Astrocyte of the hippocampus (primary cell): ENCODE data around the gene PARVG.

Experiments
- DNase-seq: peaks from one replicate; pipeline ENCODE4 v3.0.0; 2011; ENCODE audit warnings: low read depth, low spot score

Gene PARVG

DNA sequence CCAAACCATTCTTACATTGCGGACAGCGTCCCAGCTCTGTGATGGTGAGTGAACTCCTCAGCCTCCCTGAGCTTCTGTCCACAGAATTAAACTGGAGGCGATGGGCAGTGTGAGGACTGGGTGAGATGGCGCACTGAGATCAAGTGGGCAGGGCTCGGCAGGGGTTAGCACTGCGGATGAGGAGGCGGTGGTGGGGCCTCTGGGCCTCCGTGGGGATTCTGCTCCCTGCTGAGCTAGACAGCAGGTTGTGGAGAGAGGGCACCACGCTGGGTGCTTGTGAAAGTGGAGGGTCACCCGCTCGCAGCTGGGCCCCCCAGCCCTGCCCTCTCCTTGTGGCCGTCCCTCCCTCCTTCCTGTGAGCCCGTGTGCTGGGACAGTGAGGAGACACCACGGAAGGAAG is 25.6 kb upstream of the PARVG start:
- no peak for DNase-seq

DNA sequence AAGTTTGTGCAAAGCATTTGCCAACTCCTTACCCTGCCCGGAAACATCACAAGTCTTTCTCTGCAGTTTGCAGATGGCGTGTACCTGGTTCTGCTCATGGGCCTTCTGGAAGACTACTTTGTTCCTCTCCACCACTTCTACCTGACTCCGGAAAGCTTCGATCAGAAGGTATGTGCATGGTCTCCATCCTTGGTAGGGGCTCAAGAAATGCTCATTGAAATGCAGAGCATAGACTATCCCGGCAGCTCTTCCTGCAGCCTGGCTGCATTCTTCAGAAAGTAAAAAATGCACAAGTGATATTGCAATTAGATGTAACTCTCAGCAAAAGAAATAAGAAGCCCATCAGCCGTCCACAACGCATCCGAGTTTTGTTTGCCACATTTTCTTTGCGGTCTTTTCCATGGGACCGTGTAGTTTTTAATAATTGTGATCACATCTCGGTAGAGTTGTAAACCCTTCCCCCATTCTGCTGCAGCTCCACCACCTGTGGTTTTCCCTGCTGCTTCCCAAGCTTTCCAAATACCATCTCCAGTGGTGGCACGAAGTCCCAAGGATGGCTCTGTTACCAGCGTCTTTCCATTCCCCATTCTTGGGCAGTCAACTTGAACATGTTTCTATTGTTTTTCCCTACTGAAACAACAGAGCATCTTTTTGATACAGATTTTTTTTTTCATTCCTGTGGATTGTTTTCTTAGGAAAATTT is 22.7 kb upstream of the PARVG start:
- no peak for DNase-seq

DNA sequence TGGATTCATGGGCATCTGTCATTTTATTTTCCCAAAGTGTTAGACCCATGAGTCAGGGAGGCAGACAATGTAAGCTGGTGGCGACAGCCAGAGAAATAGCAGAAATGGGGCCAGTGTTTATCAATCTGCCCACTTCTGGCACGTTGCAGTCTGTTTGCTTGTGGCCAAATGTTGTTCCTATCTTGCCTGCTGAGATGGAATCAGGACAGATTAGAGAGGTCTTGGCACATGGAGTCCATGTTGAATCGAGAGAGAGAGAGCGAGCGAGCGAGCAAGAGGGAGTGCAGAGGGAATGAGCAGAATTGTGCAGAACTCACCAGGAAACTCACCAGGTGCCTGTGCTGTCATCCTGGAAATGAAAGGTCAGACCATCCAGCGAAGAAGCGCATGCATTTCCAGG is 21.9 kb upstream of the PARVG start:
- peak; percentile 59 for DNase-seq

DNA sequence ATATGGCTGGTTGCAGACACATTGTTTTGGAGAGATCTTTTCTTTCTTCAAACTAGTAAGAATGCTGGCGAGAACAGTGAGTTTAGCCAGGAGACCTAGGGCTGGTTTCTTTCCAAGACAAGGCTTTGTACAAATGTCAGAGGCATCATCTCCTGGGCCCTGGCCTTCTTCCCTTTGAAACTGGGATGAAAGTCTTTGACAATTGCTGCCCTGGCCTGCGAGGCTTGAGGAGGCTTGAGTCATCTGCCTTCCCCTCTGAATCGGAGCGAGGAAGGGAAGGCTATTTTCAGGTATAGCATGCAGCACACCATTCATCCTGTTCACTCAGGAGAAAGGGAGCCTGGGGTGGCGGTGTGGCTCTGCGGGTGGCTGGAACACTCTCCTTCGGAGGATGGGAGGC is 21.5 kb upstream of the PARVG start:
- peak; percentile 53 for DNase-seq

DNA sequence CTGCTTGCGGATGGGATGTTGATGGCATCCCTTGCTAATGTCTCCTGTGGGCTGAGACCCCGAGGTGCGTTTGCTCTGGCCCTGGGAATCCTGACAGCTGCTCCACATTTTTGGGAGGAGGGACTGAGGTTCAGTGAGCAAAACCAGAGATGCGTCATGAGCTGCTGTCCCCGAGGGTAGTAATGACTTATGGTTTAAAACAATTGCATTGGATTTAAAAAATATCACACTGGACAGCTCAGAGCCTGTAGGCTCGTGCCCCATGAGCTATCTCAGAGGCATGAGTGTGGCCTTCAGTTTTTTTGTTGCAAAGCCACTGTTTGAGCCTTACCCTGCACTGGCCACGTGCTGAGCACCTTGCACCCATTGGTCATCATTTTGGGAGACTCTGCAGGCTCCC is 20.9 kb upstream of the PARVG start:
- DNase-seq = no peak

DNA sequence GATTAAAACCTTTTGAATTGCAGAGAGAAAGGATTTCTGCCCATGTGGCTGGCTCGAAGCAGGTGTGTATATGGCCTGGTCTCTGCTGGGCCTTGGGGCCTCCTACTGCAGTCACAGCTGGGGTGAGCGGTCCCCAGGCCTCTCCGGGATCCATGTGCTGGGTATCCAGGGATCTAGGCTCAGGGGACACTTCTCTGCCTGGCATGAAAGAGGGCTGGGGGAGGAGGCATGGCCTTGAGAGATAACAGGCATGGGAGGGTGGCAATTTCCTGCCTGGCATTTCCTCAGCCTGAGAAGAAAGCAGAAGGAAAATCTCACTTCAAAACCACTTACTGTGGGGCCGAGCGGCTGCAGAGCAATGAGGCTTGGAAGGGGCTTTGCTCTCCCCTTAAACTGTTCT is 20.3 kb upstream of the PARVG start:
- DNase-seq = no peak

DNA sequence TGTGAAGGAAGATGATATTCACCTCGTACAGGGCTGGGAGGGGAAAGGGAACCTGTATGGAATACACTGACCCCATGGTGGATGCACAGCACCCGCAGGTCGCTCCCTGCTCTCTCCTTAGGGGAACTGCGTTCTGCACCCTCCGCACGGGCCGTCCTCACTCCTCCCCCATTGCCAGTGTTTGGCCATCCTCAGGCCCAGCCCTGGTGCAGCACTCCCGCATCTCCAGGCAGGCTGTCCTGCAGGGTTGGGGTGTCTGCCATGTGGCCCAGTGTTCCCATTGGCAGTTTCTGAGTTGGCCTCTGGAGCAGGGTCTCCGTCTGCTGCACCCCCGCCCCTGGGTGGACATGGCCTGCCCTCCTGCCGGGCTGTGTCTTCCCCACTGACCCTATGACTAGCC is 19.1 kb upstream of the PARVG start:
- DNase-seq = no peak

DNA sequence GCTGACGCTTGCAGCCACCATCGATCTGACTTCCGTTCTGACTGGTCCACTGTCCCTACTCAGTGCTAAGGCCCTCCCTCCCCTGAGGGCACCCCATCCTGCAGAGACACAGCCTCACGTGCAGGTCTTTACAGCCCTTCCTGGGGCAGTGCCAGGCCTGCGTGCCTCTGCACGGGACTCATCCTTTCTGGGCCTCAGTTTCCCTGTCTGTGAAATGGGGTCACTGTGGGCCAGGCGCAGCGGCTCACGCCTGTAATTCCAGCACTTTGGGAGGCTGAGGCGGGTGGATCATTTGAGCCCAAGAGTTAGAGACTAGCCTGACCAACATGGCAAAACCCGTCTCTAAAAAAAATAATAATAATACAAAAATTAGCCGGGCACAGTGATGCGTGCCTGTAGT is 17.8 kb upstream of the PARVG start:
- no peak for DNase-seq

DNA sequence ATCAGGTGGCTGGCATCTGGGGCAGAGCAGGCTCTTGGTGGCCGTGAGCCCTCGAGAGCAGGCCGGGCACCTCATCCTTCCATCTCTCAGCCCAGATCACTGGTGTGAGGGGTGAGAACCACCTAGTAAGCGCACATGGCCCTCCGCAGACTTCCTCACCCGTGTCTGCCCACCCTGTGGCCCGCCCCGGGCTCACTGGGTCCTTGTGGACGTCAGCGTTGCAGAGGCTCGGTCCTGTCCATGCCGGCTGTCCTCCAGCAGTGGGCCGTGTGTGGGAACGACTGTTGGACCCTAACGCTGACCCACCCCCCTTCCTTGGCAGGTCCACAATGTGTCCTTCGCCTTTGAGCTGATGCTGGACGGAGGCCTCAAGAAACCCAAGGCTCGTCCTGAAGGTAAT is 17.2 kb upstream of the PARVG start:
- no peak for DNase-seq

DNA sequence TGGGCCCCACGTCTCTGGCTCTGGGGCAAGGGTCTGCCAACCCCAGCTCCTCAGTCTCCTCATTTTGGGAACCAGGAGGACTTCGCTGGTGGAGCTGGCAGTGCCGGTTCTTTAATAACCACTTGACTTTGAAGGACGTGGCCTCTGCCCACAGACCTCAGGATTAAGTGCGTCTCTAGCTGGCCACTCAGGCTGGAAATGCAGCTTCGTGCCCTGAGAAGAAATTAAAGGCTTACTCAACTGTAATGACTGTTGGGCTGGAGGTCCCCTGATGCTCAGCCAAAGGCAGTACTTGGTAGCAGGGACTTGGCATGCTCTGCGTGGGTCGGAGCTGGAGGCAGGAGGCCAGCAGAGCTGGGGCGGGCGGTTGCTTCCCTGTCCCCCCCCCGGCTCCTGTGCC is 16.7 kb upstream of the PARVG start:
- DNase-seq = no peak

DNA sequence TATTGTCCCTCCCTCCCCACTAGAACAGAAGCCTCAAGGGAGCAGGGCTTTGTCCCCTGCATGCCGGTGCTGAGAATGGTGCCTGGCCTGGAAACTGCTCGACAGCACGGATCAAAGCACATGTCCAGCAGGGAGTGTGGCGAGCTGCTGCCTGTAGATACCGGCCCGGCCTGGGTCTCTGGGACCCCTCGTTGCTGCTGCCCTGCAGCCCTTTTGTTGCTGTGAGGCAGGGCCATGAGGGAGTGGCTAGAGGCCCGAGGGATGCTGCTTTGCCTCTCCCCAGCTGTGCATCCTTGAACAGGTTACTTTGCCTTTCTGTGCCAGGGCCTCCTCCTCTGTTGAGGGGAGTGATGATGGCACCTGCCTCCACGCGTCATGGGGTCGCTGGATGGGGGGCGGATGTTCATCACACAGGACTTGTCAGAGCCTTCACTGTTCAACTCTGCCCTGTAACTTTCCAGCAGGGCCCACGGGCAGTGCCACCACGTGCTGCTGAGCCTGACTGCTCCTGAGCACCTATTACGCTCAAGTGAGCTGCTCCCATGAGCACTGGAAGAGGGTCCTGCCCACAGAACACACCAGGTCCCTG is 15.3 kb upstream of the PARVG start:
- no peak for DNase-seq

DNA sequence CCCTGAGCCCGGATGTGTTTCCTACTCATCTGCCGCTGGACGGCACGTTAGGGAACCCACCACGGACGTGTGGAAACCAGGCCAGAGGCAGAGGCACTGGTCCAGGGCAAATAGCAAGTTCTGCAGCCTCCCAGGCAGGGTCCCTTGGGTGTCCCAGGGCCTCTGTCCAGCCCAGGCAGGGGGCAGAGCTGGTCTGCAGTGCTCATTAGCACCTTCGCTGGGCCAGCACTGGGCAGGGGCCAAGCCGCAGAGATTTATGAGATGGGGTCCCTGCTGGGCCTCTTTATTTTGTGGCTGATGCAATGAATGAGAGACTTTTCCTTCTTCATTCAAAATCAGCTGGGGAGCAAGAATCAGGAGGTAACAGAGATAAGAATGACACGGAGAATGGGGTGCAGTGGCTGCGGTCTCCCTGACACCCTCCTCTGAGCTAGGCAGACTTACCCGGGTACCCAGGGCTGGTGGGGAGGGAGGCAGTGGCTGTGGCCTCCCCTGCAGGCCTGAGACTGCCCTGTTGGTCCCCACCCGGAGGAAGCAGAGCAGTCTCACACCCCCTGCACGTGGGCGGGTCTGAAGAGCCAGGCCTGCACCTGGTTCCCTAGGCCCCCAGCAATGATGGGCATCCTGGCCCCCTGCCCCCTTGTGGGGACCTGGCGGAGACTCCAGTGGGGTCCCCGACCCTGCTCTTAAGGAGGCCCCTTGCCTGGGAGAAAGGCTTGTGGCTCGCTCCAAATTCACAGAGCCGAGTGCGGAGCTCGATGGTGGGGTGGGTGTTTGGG is 14.0 kb upstream of the PARVG start:
- peak; percentile 31 for DNase-seq

DNA sequence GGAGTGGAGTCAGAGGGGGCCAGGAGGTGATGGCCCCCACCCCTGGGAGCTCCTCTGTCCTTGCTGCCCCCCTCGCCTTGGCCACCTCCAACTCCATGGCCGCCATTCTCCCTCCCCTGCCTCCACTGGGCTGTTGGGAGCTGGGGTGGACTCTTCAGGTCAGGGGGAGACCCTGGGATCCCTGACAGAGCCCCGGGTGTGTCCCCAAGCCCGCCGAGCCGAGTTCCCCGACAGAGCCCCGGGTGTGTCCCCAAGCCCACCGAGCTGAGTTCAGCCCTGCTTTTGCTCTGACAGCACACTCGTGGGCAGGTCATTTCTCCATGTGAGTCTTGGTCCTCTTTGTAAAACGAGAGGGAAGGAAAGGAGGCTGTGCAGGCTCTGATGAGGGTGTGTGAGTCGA is 13.2 kb upstream of the PARVG start:
- DNase-seq = no peak

DNA sequence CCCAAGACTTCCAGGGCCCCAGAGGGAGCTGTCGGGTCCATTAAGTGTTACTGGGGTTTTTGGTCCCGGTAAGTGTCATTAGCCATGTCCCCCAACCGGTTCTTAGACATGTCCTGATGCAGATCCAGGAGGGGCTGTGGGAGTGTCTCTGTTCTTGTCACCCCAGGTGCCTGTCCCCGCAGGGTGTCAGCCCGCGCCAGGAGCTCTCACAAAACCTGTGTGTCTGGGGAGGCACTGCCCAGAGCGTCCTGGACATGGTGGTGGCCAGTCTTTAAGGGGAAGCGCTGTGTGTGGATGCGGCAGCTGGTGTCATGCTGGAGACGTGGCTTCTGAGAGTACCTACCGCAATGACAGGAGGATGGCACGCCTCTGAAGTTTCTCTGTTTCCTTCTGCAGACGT is 12.5 kb upstream of the PARVG start:
- no peak for DNase-seq

DNA sequence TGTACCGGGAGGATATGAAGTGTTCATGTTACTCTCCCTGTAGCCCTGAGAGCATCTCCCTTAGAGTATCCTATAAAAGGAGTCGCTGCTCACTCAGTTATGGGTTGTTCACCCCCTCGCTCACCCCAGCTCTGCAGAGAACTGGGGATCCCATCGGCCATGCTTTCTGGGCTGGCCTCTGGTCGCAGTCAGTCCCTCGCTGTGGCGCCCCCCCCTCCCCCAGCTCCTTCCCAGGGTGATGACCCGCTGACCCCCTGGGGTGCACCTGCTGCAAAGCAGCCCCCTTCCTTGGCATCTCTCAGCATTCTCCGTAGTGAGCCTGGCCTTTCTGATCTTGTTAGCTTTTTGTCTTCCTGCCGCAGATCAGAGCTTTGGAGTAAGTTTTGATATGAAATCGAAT is 10.3 kb upstream of the PARVG start:
- no peak for DNase-seq

DNA sequence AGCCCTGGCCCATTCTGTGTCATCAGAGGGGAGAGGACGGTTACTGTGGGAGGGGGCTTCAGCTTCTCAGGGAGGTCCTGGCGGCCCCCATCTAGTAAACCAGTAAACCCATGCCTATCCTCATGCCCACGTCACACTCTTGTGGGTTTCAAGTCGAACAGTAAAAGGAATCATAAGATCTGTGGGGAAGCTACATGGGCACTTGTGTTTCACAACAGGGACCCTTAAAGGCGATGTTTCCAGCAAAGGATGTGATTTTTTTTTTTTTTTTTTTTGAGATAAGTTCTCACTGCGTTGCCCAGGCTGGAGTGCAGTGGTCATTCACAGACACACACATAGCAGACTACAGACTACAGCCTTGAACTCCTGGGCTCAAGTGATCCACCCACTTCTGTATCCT is 9.2 kb upstream of the PARVG start:
- DNase-seq = no peak

DNA sequence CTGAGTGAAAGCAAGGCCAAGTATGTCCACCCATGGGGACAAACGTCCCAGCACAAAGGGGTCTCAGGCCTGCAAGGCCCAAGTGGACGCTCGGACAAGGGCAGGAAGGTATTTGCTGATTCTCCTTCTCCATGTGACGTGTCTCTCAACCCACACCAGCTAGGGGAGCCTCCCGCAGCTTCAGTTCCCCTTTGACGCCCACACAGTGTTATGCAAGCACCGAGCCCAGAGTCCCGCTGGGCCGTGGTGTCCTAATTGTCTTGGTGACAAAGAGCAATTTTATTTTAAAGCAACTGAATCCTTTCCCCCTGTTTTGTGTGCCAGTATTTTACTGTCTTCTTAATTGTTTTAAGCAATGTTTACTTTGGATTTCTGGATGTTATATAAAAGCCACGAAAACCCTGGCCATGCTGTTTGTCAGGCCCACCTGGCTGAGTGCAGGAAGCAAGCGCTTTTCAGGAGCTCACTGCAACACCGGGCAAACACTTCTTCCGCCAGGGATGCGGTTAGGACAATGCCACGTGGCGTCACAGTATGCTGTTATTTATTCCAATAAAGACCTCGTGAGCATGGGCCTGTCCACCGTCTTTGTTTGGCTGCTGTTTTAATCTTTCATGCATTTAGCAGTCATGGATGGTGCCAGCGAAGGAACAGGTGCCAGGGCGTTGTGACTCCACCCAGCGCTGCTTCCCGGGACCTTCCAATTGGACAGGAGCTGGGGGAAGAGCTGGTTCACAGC is 8.2 kb upstream of the PARVG start:
- no peak for DNase-seq

DNA sequence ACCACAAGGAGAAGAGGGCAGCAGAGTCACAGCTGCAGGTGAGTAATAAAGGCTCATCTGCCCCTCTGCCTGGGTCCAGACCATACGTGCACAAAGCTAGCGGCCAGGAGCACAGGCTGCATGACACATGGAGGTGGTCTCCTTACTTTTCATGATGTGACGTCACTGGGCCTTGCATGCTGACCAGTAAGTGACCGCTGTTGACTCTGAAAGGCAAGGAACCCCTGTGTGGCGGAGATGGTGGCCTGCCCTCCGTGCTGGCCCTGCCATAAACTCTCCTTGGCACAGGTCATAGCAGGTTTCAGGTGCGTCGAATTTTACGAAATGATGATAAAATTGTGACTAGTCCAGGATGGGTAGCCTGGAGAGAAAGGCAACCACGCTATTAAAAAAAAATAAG is 7.6 kb upstream of the PARVG start:
- no peak for DNase-seq

DNA sequence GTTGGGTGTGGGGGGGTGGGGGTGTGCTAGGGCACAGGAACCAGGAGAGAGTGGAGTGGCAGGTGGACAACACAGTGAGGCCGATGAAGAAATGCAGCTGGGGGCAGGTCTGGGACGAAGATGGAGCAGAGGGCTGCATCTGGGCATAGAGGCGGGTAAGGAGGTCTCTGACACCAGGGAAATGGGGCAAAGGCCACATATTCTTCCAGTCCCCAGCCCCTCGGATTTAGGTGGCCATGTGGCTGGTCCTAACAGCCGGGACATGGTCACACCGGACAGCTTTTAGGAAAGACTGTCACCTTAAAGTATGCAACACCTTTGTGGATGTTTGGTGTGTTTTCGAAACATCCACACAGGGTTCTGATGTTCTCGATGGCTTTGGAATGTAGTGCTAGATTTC is 5.0 kb upstream of the PARVG start:
- DNase-seq = no peak

DNA sequence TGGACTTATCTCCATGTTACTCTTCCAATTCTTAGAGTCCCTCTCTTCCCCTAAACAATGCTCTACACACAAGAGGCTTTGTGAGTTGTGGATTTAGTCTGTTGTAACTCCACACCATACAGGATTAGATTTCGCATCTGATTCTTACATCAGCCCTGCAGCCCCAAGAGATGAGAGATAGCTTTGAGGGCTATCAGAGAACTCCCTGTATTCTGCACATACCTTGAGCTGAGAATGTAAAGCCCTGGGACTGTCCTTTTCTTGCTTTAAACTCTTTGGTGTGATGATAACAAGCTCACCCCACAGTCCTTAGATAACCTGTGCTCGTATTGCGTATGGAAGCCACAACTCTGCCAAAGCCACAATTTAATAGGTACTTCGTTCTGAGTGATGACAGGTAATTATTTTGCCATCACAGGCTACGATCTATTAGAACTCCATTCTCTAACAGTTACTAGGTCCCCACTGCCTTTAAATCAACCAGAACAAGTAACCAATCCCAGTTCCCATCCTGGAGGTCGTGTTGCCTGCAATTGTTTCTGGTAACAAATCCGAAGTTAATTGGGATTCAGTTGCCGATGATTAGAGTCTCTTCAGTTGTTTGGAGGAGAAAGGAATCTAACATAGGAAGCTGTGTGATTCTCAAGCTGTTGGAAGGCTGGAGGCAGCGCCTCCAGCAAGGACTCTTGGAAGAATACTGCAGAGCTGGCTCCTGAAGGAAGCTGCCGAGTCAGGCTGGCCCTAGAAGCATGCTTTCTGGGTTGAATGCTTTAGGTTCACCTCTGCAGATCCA is 1.3 kb upstream of the PARVG start:
- no peak for DNase-seq

DNA sequence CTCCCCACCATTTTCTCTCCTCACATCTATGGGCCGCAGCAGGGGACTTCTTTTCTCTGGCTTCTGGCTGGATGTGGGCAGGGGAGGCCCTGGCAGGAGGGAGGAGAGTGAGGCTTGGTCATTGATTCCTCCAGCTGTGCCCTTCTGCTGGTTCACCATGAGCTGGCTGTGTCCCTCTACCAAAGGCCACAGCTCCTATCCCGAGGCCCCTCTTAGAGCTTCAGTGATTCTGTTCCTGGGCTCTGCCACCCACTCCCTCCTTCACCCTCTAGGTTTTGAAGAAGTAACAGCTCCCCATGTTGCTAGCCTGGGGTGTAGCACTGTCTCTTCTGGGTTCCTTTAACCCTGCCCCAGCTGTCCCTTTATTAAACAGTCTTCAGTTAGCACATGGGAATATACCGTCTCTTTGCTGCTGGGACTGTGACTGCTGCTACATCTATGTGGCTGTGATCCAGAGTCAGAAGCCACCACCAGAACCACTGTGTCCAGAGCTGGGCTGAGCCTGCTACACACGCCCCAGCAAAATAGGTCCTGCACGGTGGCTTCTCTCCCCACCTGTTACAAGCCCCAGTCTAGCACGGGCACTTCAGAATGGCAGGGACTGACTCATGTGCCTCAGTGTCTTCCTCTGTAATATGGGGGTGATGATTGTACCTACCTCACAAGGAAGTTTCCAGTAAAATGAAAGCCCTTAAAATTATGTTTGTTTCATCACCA is 578 bp upstream of the PARVG start:
- DNase-seq = no peak
